Measurements from ENCODE around the gene IL16.

GRCh38 chr15:81351651-81352050 lies 155.0 kb downstream of the IL16 start:
- TF ChIP-seq CTCF (IDR thresholded peaks at IDR 0.05; ENCODE audit: insufficient read depth, low read length) = no peak
- no peak for TF ChIP-seq REST (IDR thresholded peaks at IDR 0.05; ENCODE audit: insufficient replicate concordance, low read depth)

Data from HL-60 (cell line).